ENCODE data around the gene ZNF311.

- TF ChIP-seq POLR2A (IDR thresholded peaks at IDR 0.05) (no peak), CTCF (IDR thresholded peaks at IDR 0.05) (no peak)
Measured at GRCh38 chr6:29017428-29017802, 12.3 kb upstream of the ZNF311 start.
